H9 (cell line): ENCODE data around the gene WDFY1. TPM values are rescaled to one million over a fixed set of nuclear protein-coding genes. Genes with fewer than 3 reads are reported as not detected.

Experiments
- DNase-seq: peaks from one replicate; pipeline ENCODE4 v3.0.0-alpha.2; 2017
- H2AFZ ChIP-seq: one replicate; pipeline ENCODE4 v1.6.1; 2013; ENCODE audit warnings: mild to moderate bottlenecking, low read length, control low read depth, moderate library complexity
- H2AK5ac ChIP-seq: 2 replicates; pipeline ENCODE4 v1.6.1; 2013; ENCODE audit warnings: low read length, control low read depth, mixed read lengths; ENCODE audit not compliant: insufficient read length
- H2BK120ac ChIP-seq: one replicate; pipeline ENCODE4 v1.6.1; 2013; ENCODE audit warnings: low read depth, mild to moderate bottlenecking, low read length, control low read depth, inconsistent platforms; ENCODE audit not compliant: poor library complexity, severe bottlenecking
- H2BK12ac ChIP-seq: 2 replicates; pipeline ENCODE4 v1.6.1; 2013; ENCODE audit warnings: low read length, control low read depth, mixed read lengths, low read depth; ENCODE audit not compliant: insufficient read length
- H2BK15ac ChIP-seq: 2 replicates; pipeline ENCODE4 v1.6.1; 2013; ENCODE audit warnings: low read depth, low read length, control low read depth
- H2BK20ac ChIP-seq: one replicate; pipeline ENCODE4 v1.6.1; 2013; ENCODE audit warnings: low read depth, mild to moderate bottlenecking, low read length, control low read depth, inconsistent platforms; ENCODE audit not compliant: poor library complexity, severe bottlenecking
- H2BK5ac ChIP-seq: 2 replicates; pipeline ENCODE4 v1.6.1; 2013; ENCODE audit warnings: low read length, control low read depth, mixed read lengths; ENCODE audit not compliant: insufficient read length
- H3K14ac ChIP-seq: 2 replicates; pipeline ENCODE4 v1.6.1; 2013; ENCODE audit warnings: low read length, control low read depth; ENCODE audit not compliant: insufficient read depth
- H3K18ac ChIP-seq: 2 replicates; pipeline ENCODE4 v1.6.1; 2013; ENCODE audit warnings: low read depth, mild to moderate bottlenecking, mixed read lengths, low read length, control low read depth; ENCODE audit not compliant: insufficient read length
- H3K23ac ChIP-seq: 2 replicates; pipeline ENCODE4 v1.6.1; 2013; ENCODE audit warnings: low read length, control low read depth, mixed read lengths, low read depth; ENCODE audit not compliant: insufficient read length
- H3K23me2 ChIP-seq: 2 replicates; pipeline ENCODE4 v1.6.1; 2013; ENCODE audit warnings: low read depth, mild to moderate bottlenecking, mixed read lengths, low read length, control low read depth; ENCODE audit not compliant: insufficient read length, poor library complexity, severe bottlenecking
- H3K27ac ChIP-seq: 2 replicates; pipeline ENCODE4 v1.5.1; 2013; ENCODE audit warnings: low read length, control low read depth, mixed read lengths, low read depth; ENCODE audit not compliant: insufficient read length
- H3K27me3 ChIP-seq: 2 replicates; pipeline ENCODE4 v1.6.1; 2013; ENCODE audit warnings: low read length, control low read depth, inconsistent platforms; ENCODE audit not compliant: insufficient read depth
- H3K4ac ChIP-seq: 2 replicates; pipeline ENCODE4 v1.6.1; 2013; ENCODE audit warnings: low read depth, mild to moderate bottlenecking, control low read depth, inconsistent platforms, low read length, moderate library complexity
- H3K4me1 ChIP-seq: 2 replicates; pipeline ENCODE4 v1.6.1; 2013; ENCODE audit warnings: low read length, control low read depth, inconsistent platforms; ENCODE audit not compliant: insufficient read depth
- H3K4me2 ChIP-seq: 2 replicates; pipeline ENCODE4 v1.6.1; 2013; ENCODE audit warnings: low read length, control low read depth, mixed read lengths; ENCODE audit not compliant: insufficient read length, insufficient read depth
- H3K56ac ChIP-seq: 2 replicates; pipeline ENCODE4 v1.6.1; 2013; ENCODE audit warnings: low read depth, mild to moderate bottlenecking, mixed read lengths, low read length, control low read depth; ENCODE audit not compliant: insufficient read length
- H3K79me1 ChIP-seq: 2 replicates; pipeline ENCODE4 v1.6.1; 2013; ENCODE audit warnings: low read depth, mild to moderate bottlenecking, moderate library complexity, low read length, control low read depth, inconsistent platforms; ENCODE audit not compliant: insufficient read depth, poor library complexity, severe bottlenecking
- H3K79me2 ChIP-seq: 2 replicates; pipeline ENCODE4 v1.6.1; 2013; ENCODE audit warnings: low read length, control low read depth, inconsistent platforms; ENCODE audit not compliant: insufficient read depth
- H3K9ac ChIP-seq: 2 replicates; pipeline ENCODE4 v1.6.1; 2013; ENCODE audit warnings: low read length, control low read depth, mixed read lengths; ENCODE audit not compliant: insufficient read length; ENCODE audit errors: extremely low read depth
- H3K9me3 ChIP-seq: one replicate; pipeline ENCODE4 v1.6.1; 2013; ENCODE audit warnings: low read depth, low read length, inconsistent platforms; ENCODE audit not compliant: control insufficient read depth
- H3T11ph ChIP-seq: one replicate; pipeline ENCODE4 v1.6.1; 2013; ENCODE audit warnings: mild to moderate bottlenecking, low read length, control low read depth, inconsistent platforms
- H4K20me1 ChIP-seq: one replicate; pipeline ENCODE4 v1.6.1; 2013; ENCODE audit not compliant: control insufficient read depth, insufficient read length, insufficient read depth
- H4K5ac ChIP-seq: 2 replicates; pipeline ENCODE4 v1.6.1; 2013; ENCODE audit warnings: low read depth, mild to moderate bottlenecking, mixed read lengths, low read length, control low read depth; ENCODE audit not compliant: insufficient read length
- H4K8ac ChIP-seq: replicated peaks from 2 replicates; pipeline ENCODE4 v1.6.1; 2013; ENCODE audit warnings: low read length, control low read depth, mixed read lengths, low read depth; ENCODE audit not compliant: insufficient read length
- H4K91ac ChIP-seq: 2 replicates; pipeline ENCODE4 v1.6.1; 2013; ENCODE audit warnings: low read depth, mild to moderate bottlenecking, moderate library complexity, mixed read lengths, low read length, control low read depth; ENCODE audit not compliant: insufficient read length
- H3K27ac Mint-ChIP-seq, 3 experiments: 2 replicates in 2 of 3; 3 replicates in 1 of 3; pipeline ENCODE4 v1.8.0; 2020 to 2021; ENCODE audit warnings: mixed read lengths in 3 of 3, mild to moderate bottlenecking in 1 of 3, moderate library complexity in 1 of 3
- H3K27me3 Mint-ChIP-seq: 2 replicates; pipeline ENCODE4 v1.8.0; 2021; ENCODE audit warnings: low read depth, mild to moderate bottlenecking, moderate library complexity, mixed read lengths
- H3K36me3 Mint-ChIP-seq, 3 experiments: 2 replicates in 2 of 3; 3 replicates in 1 of 3; pipeline ENCODE4 v1.8.0; 2020 to 2021; ENCODE audit warnings: low read depth in 3 of 3, mixed read lengths in 3 of 3; ENCODE audit not compliant: insufficient read depth in 1 of 3
- H3K4me1 Mint-ChIP-seq, 2 experiments: 2 replicates each; pipeline ENCODE4 v1.8.0; 2020; ENCODE audit warnings: mixed read lengths in 2 of 2
- H3K4me3 Mint-ChIP-seq, 2 experiments: 2 replicates in 1 of 2; 3 replicates in 1 of 2; pipeline ENCODE4 v1.8.0; 2020 to 2021; ENCODE audit warnings: mild to moderate bottlenecking in 2 of 2, mixed read lengths in 2 of 2, moderate library complexity in 1 of 2
- H3K9me3 Mint-ChIP-seq, 2 experiments: 2 replicates in 1 of 2; 3 replicates in 1 of 2; pipeline ENCODE4 v1.8.0; 2020; ENCODE audit warnings: mild to moderate bottlenecking in 2 of 2, mixed read lengths in 2 of 2, moderate library complexity in 1 of 2
- WGBS: extraction: QIAGEN DNeasy Blood & Tissue Kit; methylation state at CpG from one replicate; pipeline ENCODE4 v1.1.7; 2013; ENCODE audit warnings: missing lambda C conversion rate, low lambda C conversion rate, mixed read lengths; ENCODE audit not compliant: insufficient read length; ENCODE audit errors: extremely low coverage; 5-methylcytosine and 5-hydroxymethylcytosine counted together
- total RNA-seq: library from RNA; stranded (reverse); gene quantifications from 2 replicates; pipeline ENCODE4 v1.2.1, GENCODE V29; 2021
- TF ChIP-seq, protein P1 (sequence below): fragments of 200-600 bp; sonication (generic); conservative IDR thresholded peaks from 3 replicates; pipeline ENCODE4 v1.8.0; 2021; ENCODE audit warnings: antibody characterized with exemption, mild to moderate bottlenecking

The WDFY1 gene
- total RNA-seq, 1 experiment from 2014 or later: 54.1 TPM

DNA sequence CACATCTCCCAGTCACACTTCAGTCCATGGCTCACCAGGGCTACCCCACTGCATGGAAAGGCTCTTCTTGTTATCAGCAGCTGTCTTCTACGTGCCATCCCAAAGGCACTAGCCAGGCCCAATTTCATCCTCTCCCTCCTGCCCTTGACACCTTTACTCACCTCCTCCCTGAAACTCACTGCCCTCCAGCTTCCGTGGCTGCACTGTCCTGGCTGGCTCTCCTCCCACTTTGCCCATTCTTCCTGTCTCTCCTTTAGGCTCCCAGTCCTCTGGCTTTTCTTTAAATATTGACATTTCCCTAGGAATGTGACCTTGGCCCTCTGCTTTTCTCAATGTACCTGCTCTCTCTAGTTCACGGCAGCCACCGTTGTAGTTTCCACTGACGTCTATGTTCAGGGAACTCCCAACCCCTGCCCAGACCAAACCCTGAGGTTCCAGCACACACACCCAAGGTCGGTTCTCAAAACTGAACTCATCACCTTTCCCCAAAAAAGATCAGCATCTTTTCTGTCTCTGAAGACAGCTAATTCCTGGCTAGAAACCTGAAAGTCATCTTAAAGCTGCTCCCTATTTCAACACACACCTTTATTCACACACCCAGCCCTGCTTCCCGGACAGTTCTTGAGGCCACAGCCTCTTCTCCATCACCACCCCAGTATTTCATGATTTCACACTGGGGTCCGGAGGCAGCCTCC is 36.7 kb downstream of the WDFY1 start:
- H2BK120ac ChIP-seq: no peak overlapping the region
- H3K36me3 Mint-ChIP-seq: peaks cover 5 to 23% (median 14%) of the 10 kb centered on the region in 3 experiments; a peak in 6 of 7 replicates
- H4K5ac ChIP-seq: no peak overlapping the region
- no CpG with 5 or more reads among the region's 8 CpGs for WGBS
- no peak overlapping the region for H3K18ac ChIP-seq
- TF ChIP-seq, protein P1, sequence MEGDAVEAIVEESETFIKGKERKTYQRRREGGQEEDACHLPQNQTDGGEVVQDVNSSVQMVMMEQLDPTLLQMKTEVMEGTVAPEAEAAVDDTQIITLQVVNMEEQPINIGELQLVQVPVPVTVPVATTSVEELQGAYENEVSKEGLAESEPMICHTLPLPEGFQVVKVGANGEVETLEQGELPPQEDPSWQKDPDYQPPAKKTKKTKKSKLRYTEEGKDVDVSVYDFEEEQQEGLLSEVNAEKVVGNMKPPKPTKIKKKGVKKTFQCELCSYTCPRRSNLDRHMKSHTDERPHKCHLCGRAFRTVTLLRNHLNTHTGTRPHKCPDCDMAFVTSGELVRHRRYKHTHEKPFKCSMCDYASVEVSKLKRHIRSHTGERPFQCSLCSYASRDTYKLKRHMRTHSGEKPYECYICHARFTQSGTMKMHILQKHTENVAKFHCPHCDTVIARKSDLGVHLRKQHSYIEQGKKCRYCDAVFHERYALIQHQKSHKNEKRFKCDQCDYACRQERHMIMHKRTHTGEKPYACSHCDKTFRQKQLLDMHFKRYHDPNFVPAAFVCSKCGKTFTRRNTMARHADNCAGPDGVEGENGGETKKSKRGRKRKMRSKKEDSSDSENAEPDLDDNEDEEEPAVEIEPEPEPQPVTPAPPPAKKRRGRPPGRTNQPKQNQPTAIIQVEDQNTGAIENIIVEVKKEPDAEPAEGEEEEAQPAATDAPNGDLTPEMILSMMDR: no peak
- no peak overlapping the region for H3K4ac ChIP-seq
- no peak overlapping the region for H2AK5ac ChIP-seq
- H3K27me3 ChIP-seq: no peaks in the 10 kb centered on the region
- no peak overlapping the region for H3T11ph ChIP-seq
- H3K23ac ChIP-seq: no peak overlapping the region
- no peak for DNase-seq
- peaks cover 11 to 15% of the 10 kb centered on the region in 2 experiments for H3K4me1 Mint-ChIP-seq
- H3K23me2 ChIP-seq: no peaks in the 10 kb centered on the region
- H2AFZ ChIP-seq: no peak overlapping the region
- H3K79me2 ChIP-seq: 0 out of 2 replicates have a peak, but pooled peaks cover 1% of the 10 kb centered on the region
- no peaks in the 10 kb centered on the region for H3K27me3 Mint-ChIP-seq
- H4K91ac ChIP-seq: no peak overlapping the region
- no peaks in the 10 kb centered on the region for H3K4me1 ChIP-seq
- H3K4me3 Mint-ChIP-seq: no peak overlapping the region
- no peak overlapping the region for H3K56ac ChIP-seq
- no peak overlapping the region for H3K9ac ChIP-seq
- no peak overlapping the region for H3K27ac ChIP-seq
- H3K9me3 ChIP-seq: no peaks in the 10 kb centered on the region
- no peak overlapping the region for H2BK20ac ChIP-seq
- H4K8ac ChIP-seq: no peak overlapping the region
- peaks cover 12% of the 10 kb centered on the region for H3K79me1 ChIP-seq
- H2BK12ac ChIP-seq: no peak overlapping the region
- H3K14ac ChIP-seq: no peak overlapping the region
- no peaks in the 10 kb centered on the region for H4K20me1 ChIP-seq
- H3K4me2 ChIP-seq: no peak overlapping the region
- H3K9me3 Mint-ChIP-seq: no peaks in the 10 kb centered on the region
- H2BK15ac ChIP-seq: no peak overlapping the region
- H3K27ac Mint-ChIP-seq: peak overlapping the region; percentile 15 to 62 (median 38)
- no peak overlapping the region for H2BK5ac ChIP-seq
